GM21367 (cell line): ENCODE results near the gene KCNS1.
"Not testable (repeated sequence)": the region's sequence is repeated elsewhere in the genome, so short reads cannot be mapped to it uniquely, and the experiment has no call there.

Experiments used
- ATAC-seq: cut with Tn5 transposase; IDR thresholded peaks from one replicate; pipeline ENCODE4 v1.9.1; 2021; ENCODE audit not compliant: unreplicated experiment

KCNS1 gene

GRCh38 chr20:45082468-45082867 is 18.5 kb downstream of the KCNS1 start:
- ATAC-seq: no peak

DNA sequence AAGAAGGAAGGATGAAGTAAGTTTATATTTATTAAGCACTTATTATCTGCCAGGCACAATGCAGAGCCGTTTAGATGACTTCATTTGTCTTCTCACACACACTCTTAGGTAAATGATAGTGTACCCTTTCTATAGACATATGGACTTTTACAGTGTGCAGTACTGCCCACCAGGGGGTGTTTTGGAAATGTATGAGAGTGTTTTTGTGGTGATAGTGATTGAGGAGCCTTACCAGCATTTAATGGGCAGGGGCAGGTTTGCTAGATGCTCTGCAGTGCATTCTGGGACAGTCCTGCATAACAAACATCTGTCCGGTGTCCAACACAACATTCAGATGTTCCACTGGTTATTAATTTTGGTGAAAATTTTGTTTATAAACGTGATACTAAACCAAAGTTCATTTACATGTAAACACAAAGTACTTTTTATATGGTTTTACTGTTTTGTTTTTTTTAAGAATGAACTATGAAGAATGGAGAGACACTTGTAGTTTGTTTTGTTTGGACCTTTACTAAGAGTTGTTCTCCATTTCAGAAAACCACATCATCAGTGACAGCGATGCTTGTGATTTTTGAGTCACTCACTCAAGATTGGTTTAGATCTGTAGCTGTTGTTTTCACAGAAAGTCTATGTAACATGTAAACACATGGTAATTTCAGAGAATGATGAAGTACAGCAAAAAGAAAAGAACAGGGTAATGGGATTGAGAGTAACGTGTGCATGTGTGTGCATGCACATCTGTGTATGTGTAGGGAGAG is 19.9 kb downstream of the KCNS1 start:
- no peak for ATAC-seq

DNA sequence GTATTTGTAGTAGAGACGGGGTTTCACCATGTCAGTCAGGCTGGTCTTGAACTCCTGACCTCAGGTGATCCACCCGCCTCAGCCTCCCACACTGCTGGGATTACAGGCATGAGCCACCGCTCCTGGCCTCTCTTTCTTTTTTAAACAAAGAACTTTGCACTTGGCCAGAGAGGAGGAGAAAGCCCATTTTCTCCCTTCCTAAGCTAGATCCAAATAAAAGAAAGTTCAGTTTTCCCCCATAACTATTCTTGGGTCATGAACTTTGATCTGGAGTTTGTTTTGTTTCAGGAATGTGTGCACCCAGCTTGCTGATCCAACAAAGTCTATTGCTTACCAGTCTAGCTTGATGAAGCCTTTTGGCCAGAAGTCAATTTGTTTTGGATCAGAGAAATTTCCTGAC is 23.4 kb downstream of the KCNS1 start:
- no peak for ATAC-seq

- no peak for ATAC-seq
Observed at GRCh38 chr20:45073221-45073620, 27.7 kb downstream of the KCNS1 start.

GRCh38 chr20:45072066-45072465 is 28.9 kb downstream of the KCNS1 start:
- no peak for ATAC-seq

DNA sequence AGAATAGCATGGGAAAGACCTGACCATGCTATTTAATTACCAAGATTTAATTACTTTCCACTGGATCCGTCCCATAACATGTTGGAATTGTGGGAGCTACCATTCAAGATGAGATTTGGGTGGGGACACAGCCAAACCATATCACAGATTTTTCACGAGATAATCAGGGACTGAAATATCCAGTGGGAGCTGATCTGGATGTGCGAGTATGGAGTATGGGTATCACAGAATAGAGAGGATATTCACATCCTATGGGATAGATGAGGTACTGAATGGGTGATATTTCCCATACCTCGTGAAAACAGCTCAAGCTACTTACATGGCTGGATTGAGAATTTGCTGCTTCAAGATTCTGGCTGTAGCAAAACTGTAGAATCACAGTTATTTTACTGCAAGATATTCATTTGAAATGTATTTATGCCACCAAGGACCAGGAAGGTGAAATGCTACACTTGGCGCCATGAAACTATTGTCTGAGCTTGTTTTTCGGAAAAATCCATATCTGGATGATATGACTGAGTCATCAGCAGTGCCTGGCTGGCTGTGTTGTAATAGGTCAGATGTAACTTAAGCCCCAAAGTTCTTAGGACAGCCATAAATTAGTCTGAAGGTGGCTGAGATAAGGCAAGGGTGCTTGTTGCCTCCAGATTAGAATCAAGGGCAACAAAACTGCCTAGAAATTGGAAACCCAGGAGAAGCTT is 29.8 kb downstream of the KCNS1 start:
- ATAC-seq: no peak

- ATAC-seq: no peak
Observed at GRCh38 chr20:45069261-45069660, 31.7 kb downstream of the KCNS1 start.

DNA sequence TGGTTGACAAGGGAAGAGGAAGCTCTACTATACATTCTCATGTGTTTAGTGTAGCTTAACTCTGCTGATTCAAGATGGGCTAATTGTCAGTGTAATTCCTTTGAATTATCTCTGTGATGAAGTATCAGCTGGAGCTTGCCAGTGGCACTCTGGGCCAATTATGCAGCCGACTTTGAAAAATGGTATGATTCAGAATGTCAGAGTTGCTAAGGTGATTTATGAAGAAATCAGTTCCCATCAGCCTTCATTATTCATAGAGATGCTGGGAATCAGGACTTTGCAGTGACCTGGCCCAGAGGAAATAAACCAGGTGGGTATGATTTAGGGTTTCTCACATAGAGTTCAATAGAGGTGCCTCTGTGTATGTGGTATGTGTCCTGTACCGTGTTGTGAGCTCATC is 33.4 kb downstream of the KCNS1 start:
- ATAC-seq: no peak

- ATAC-seq: no peak
Observed at GRCh38 chr20:45067087-45067486, 33.8 kb downstream of the KCNS1 start.

GRCh38 chr20:45066372-45066771 is 34.6 kb downstream of the KCNS1 start:
- no peak for ATAC-seq

GRCh38 chr20:45064812-45065211 is 36.1 kb downstream of the KCNS1 start:
- ATAC-seq: no peak

GRCh38 chr20:45063107-45063506 is 37.8 kb downstream of the KCNS1 start:
- not testable (repeated sequence) for ATAC-seq

DNA sequence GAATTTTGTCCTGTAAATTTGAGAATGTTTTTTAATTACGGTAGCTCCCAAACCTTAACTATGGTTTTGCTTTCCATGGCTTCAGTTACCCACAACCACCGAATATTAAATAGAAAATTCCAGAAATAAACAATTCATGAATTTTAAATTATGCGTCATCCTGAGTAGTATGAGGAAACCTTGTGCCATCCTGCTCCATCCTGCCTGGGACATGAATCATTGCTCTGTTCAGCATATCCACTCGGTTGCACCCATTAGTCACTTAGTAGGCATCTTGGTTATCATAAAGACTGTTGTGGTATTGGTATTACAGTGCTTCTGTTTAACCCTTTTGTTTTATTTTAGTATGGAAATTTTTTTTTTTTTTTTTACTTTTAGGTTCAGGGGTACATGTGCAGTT is 39.7 kb downstream of the KCNS1 start:
- no peak for ATAC-seq

DNA sequence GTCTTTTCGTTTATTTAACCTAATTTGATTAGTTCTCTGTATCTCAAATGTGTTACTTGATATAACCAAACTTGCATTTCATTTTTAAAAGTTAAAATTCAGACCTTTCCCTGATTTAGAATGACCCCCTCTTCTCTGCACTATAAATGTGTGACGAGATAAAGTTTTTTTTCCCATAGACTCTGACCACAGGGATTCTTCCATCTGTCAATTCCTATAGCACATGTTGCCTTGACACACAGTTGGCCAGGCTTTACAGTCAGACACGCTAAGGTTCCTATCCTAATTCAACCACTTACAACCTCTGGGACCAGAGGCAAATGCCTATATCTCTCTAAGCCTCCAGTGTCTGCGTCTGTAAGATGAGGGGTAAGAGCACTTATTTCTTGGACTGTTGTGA is 40.6 kb downstream of the KCNS1 start:
- ATAC-seq: no peak

DNA sequence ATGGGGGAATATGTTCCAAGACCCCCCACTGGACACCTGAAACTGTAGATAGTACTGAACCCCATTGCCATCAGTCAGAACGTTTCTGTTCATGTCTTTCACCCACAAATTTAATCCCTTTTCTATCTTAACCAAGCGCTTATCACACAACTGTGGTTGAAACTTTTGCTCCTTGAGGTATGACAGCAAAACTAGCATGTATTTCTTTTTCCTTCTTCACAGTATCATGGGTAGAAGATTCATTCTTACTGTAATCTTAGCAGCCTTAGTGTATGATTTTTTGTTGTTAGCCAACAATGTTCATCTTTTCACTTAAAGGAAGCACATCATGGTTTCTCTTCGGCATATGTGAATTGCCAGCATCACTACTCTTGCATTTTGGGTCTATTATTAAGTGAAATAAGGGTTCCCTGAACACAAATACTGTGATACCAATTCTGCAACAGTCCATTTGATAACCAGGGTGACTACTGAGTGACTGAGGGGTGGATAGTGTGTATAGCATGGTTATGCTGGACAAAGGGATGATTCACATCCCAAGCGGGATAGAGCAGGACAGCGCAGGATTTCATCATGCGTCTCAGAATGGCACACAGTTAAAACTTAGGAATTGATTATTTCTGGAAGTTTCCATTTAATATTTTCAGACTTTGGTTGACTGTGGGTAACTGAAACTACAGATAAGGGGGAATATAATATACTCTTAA is 41.8 kb downstream of the KCNS1 start:
- no peak for ATAC-seq

DNA sequence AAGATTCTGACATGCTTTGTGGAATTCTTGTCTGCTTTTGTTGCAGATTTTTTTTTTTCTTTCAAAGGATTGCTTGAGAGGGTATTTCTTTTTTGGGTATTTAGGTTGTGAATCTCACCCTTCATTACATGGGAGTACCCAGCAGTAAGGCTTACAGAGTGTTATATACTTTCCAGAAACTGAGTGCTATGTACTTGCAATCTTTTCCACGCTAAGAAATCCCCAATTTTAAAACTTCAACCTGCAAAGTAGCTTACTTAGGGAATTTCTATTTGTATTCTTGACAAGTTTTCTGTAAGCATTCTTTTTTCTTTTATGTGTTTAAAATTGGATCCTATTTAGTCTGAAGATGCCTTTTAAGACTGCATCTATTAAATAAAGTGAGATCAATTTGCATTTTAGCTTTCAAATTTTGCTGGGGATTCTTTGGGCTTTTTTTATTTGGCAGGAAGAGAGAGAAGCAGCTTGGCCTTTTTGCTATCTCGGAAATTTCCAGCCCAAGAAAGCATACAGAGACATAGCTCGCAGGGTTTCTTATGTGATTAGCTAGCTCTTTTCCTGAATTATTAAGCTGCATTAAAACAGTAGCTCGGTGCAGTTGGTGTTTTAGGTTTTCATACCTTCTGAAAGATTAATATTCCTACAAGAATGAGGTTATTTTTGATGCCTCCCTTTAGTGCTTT is 42.6 kb downstream of the KCNS1 start:
- no peak for ATAC-seq

DNA sequence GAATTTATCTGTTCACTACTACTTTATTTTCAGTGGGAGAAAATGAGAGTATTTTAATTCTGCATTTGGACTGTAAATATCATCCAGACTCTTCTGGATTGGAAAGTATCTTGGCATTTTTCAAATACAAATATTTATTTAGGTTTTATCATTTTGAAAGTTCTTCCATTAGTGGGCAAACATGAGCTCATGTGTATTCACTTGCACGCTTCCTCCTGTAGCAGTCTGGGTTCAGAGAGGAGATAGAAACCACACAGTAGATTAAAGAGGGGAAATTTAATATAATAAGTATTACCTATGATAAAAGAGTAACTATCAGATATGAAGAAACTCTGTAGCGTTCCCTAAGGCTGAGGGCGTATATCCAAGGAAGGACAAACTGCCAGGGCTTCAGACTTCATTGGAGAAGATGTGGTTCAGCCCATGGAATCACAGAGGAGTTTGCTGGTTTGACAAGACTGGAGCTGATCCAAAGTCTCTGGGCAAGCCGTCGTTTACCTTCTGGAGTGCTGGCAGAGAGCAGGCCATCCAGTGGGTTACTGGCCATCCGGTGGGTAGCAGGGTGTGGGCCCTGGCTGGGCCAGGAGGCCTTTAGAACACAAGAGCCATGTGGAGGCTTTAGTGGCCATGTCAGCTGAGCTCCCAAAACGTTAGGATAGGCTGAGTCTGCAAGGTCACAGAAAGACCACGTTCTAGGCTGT is 44.3 kb downstream of the KCNS1 start:
- ATAC-seq: no peak

- no peak for ATAC-seq
Observed at GRCh38 chr20:45055056-45055455, 45.9 kb downstream of the KCNS1 start.

DNA sequence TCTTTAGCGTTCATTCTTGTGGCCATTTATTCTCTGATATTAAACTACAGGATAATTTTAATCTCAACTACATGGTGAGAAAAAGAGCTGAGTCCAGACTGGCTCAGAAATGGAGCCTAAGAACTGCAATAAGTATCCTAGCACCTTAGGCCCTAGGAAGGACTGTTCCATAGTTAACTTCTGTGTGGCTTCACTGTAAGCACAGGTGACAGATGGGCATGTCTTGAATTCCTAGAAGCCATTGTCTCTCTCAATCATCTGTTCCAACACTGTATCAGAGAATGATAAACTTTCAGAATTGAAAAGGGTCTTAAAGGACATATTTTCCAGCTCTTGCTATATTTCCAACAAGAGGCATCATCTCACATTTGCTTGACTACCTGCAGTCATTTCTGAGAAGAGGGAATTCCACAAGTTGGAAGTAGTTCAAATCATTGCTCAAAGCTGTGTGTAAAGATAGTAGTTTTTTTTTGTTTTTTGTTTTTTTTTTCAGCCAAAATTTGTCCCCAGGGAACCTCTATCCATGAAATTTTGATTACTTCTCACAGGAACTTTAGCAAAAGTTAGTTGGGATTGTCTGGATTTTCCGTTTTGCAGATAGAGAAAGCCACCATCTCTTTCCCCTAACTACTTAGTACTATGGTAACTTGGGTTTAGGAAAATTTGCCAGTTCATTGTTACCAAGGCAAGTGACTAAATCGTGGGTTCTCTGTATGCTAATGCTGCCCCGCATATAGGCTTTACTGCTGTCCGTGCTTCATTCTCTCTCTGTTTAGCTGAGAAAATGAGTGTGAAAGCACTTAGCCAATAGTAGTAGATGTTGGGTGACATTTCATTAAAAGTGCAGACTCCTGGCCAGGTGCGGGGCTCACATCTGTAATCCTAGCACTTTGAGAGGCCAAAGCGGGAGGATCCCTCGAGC is 47.2 kb downstream of the KCNS1 start:
- no peak for ATAC-seq
